H1 (cell line): ENCODE measurements around the gene FAM174B. TPM values are rescaled to one million over a fixed set of nuclear protein-coding genes. Genes with fewer than 3 reads are reported as not detected.

Source experiments
- CTCF ChIA-PET: fragments of 300-600 bp; sonication (Branson Sonifier 250); formaldehyde crosslinking; loops from one replicate; lab custom pipeline; 2021; ENCODE audit not compliant: partially characterized antibody; lab: Charles Lee
- POLR2A ChIA-PET: fragments of 300-600 bp; sonication (Branson Sonifier 250); formaldehyde crosslinking; loops from one replicate; lab custom pipeline; 2021; ENCODE audit warnings: inconsistent platforms; ENCODE audit not compliant: partially characterized antibody; lab: Charles Lee
- DNase-seq, 2 experiments: peaks; one replicate each; pipeline versions ENCODE4 v3.0.0 to v3.0.0-alpha.2; 2010 to 2022; ENCODE audit warnings: low spot score in 2 of 2, low read depth in 1 of 2, mixed read lengths in 1 of 2
- FAIRE-seq: peaks from 2 replicates; lab custom pipeline; 2011; peaks lifted over from hg19 to GRCh38; lab: Jason Lieb, UNC
- H2AFZ ChIP-seq: 2 replicates; pipeline ENCODE4 v1.8.1; 2012; ENCODE audit warnings: low read length, inconsistent platforms
- H2AK5ac ChIP-seq: 2 replicates; pipeline ENCODE4 v1.6.1; 2013; ENCODE audit warnings: low read depth, low read length
- H2BK120ac ChIP-seq: replicated peaks from 2 replicates; pipeline ENCODE3; 2013; ENCODE audit warnings: low read depth, low read length, inconsistent platforms
- H2BK12ac ChIP-seq: 2 replicates; pipeline ENCODE4 v1.6.1; 2013; ENCODE audit warnings: low read depth, low read length
- H2BK15ac ChIP-seq: 2 replicates; pipeline ENCODE4 v1.6.1; 2013; ENCODE audit warnings: low read length
- H2BK20ac ChIP-seq: 2 replicates; pipeline ENCODE4 v1.6.1; 2013; ENCODE audit warnings: low read length
- H2BK5ac ChIP-seq: 2 replicates; pipeline ENCODE4 v1.6.1; 2013; ENCODE audit warnings: low read depth, low read length
- H3K14ac ChIP-seq: 2 replicates; pipeline ENCODE4 v1.6.1; 2013; ENCODE audit warnings: inconsistent platforms; ENCODE audit not compliant: insufficient read length
- H3K18ac ChIP-seq: 2 replicates; pipeline ENCODE4 v1.6.1; 2013; ENCODE audit warnings: low read length; ENCODE audit errors: extremely low read depth
- H3K23ac ChIP-seq: 2 replicates; pipeline ENCODE4 v1.6.1; 2013; ENCODE audit warnings: inconsistent platforms; ENCODE audit not compliant: insufficient read length
- H3K23me2 ChIP-seq: 2 replicates; pipeline ENCODE4 v1.6.1; 2013; ENCODE audit warnings: low read depth, low read length
- H3K27ac ChIP-seq: 2 replicates; pipeline ENCODE4 v1.6.1; 2011; ENCODE audit warnings: low read depth, low read length, inconsistent platforms
- H3K27me3 ChIP-seq, 4 experiments: replicated peaks in 1 of 4; 1 replicate in 1 of 4; 2 replicates in 3 of 4; pipeline versions ENCODE4 v1.6.1 to v1.8.1; 2011 to 2013; ENCODE audit warnings: low read length in 3 of 4, mild to moderate bottlenecking in 3 of 4, inconsistent platforms in 2 of 4, mixed read lengths in 2 of 4, moderate library complexity in 1 of 4; ENCODE audit not compliant: control insufficient read depth in 3 of 4, insufficient read depth in 3 of 4; ENCODE audit errors: extremely low read depth in 1 of 4
- H3K36me3 ChIP-seq, 4 experiments: 2 replicates each; pipeline versions ENCODE4 v1.6.1 to v1.8.1; 2011 to 2013; ENCODE audit warnings: mild to moderate bottlenecking in 4 of 4, low read length in 3 of 4, moderate library complexity in 2 of 4, control low read depth in 1 of 4, inconsistent platforms in 1 of 4; ENCODE audit not compliant: insufficient read depth in 4 of 4, control insufficient read depth in 2 of 4
- H3K4ac ChIP-seq: replicated peaks from 2 replicates; pipeline ENCODE3; 2013; ENCODE audit warnings: low read length, low read depth, mixed read lengths, inconsistent platforms; ENCODE audit not compliant: insufficient read length
- H3K4me1 ChIP-seq, 4 experiments: replicated peaks in 1 of 4; 1 replicate in 1 of 4; 2 replicates in 3 of 4; pipeline versions ENCODE4 v1.6.1 to v1.8.1; 2011 to 2013; ENCODE audit warnings: low read length in 3 of 4, inconsistent platforms in 2 of 4, mixed read lengths in 1 of 4; ENCODE audit not compliant: insufficient read depth in 4 of 4, control insufficient read depth in 3 of 4
- H3K4me2 ChIP-seq, 2 experiments: 2 replicates each; pipeline versions ENCODE4 v1.6.1 to v1.8.1; 2011 to 2013; ENCODE audit warnings: low read depth in 2 of 2, low read length in 2 of 2, control low read depth in 1 of 2, inconsistent platforms in 1 of 2, mild to moderate bottlenecking in 1 of 2; ENCODE audit not compliant: insufficient read depth in 1 of 2
- H3K4me3 ChIP-seq, 4 experiments: fragments of 200-600, 300-600 bp in 1 of 4; sonication (generic), shearing (Covaris generic), sonication (Bioruptor Twin) in 1 of 4; 2 replicates each; pipeline versions ENCODE4 v1.5.1 to v1.8.1; 2011 to 2016; ENCODE audit warnings: low read length in 4 of 4, low read depth in 3 of 4, control low read depth in 2 of 4, inconsistent platforms in 2 of 4, mild to moderate bottlenecking in 2 of 4, mixed read lengths in 1 of 4, moderate library complexity in 1 of 4; ENCODE audit not compliant: insufficient read depth in 2 of 4; ENCODE audit errors: extremely low read depth in 1 of 4
- H3K56ac ChIP-seq: replicated peaks from 2 replicates; pipeline ENCODE3; 2013; ENCODE audit warnings: low read depth, mild to moderate bottlenecking, mixed read lengths, low read length, inconsistent platforms; ENCODE audit not compliant: insufficient read length
- H3K79me1 ChIP-seq: 2 replicates; pipeline ENCODE4 v1.6.1; 2013; ENCODE audit warnings: low read depth, low read length, control low read depth
- H3K79me2 ChIP-seq, 2 experiments: 2 replicates each; pipeline versions ENCODE4 v1.6.1 to v1.8.1; 2012 to 2013; ENCODE audit warnings: low read length in 2 of 2, mild to moderate bottlenecking in 2 of 2, inconsistent platforms in 1 of 2; ENCODE audit not compliant: insufficient read depth in 2 of 2, control insufficient read depth in 1 of 2
- H3K9ac ChIP-seq, 4 experiments: replicated peaks in 1 of 4; 1 replicate in 1 of 4; 2 replicates in 3 of 4; pipeline versions ENCODE4 v1.6.1 to v1.8.1; 2011 to 2013; ENCODE audit warnings: low read depth in 3 of 4, low read length in 3 of 4, control low read depth in 2 of 4, mild to moderate bottlenecking in 2 of 4, moderate library complexity in 2 of 4, inconsistent platforms in 1 of 4; ENCODE audit errors: extremely low read depth in 1 of 4
- H3K9me3 ChIP-seq, 2 experiments: 2 replicates each; pipeline versions ENCODE4 v1.6.1 to v1.8.1; 2012 to 2013; ENCODE audit warnings: mild to moderate bottlenecking in 2 of 2, moderate library complexity in 2 of 2, control low read depth in 1 of 2, inconsistent platforms in 1 of 2, low read depth in 1 of 2, low read length in 1 of 2, mixed read lengths in 1 of 2; ENCODE audit not compliant: insufficient read depth in 2 of 2
- H4K20me1 ChIP-seq, 2 experiments: replicated peaks in 1 of 2; 2 replicates each; pipeline versions ENCODE3 to v1.8.1; 2011 to 2013; ENCODE audit warnings: inconsistent platforms in 2 of 2, low read length in 2 of 2, mild to moderate bottlenecking in 1 of 2; ENCODE audit not compliant: insufficient read depth in 2 of 2, control insufficient read depth in 1 of 2
- H4K5ac ChIP-seq: 2 replicates; pipeline ENCODE4 v1.6.1; 2013; ENCODE audit warnings: low read length, low read depth, mixed read lengths, inconsistent platforms; ENCODE audit not compliant: insufficient read length
- H4K8ac ChIP-seq: 2 replicates; pipeline ENCODE4 v1.8.0; 2013; ENCODE audit warnings: mild to moderate bottlenecking, moderate library complexity, low read length, inconsistent platforms; ENCODE audit not compliant: insufficient read depth; ENCODE audit errors: extremely low read depth
- H4K91ac ChIP-seq: replicated peaks from 2 replicates; pipeline ENCODE3; 2013; ENCODE audit warnings: low read length, mixed read lengths, inconsistent platforms; ENCODE audit not compliant: insufficient read length
- MAX ChIP-seq: IDR thresholded peaks from 2 replicates; pipeline ENCODE4 v1.6.1; 2012; ENCODE audit warnings: inconsistent platforms
- WGBS, 2 experiments: shearing (Covaris generic) in 1 of 2; methylation state at CpG; one replicate each; pipeline versions ENCODE4 v1.1.6 to v1.1.7; 2013 to 2015; ENCODE audit warnings: low lambda C conversion rate in 2 of 2, mixed read lengths in 2 of 2, inconsistent platforms in 1 of 2, low coverage in 1 of 2, missing lambda C conversion rate in 1 of 2; ENCODE audit not compliant: insufficient replicate concordance in 2 of 2, insufficient coverage in 1 of 2, insufficient read length in 1 of 2; ENCODE audit errors: extremely low coverage in 1 of 2, missing lambda C conversion rate in 1 of 2; 5-methylcytosine and 5-hydroxymethylcytosine counted together
- polyA plus RNA-seq, 7 experiments: library from polyadenylated mRNA; depleted of rRNA in 3 of 7; stranded (reverse) in 5 of 7; unstranded in 2 of 7; fragments of >200 nt in 5 of 7; fragments of 200-250 nt in 2 of 7; gene quantifications; 1 replicate in 5 of 7; 2 replicates in 1 of 7; 4 replicates in 1 of 7; pipeline versions ENCODE4 v1.2.1 to v1.2.3, GENCODE V29; 2011 to 2013; ENCODE audit warnings: missing spikeins in 2 of 7, mixed read lengths in 2 of 7
- total RNA-seq: library from RNA; stranded (reverse); fragmentation: NEBNext Ultra II Directional; extraction: Animal tissue kit (Norgen Biotek cat#: 25700); gene quantifications from 2 replicates; pipeline ENCODE4 v1.2.1, GENCODE V29; 2021
- TF ChIP-seq, protein P1 (sequence below): IDR thresholded peaks from 2 replicates; pipeline ENCODE4 v1.6.1; 2012; ENCODE audit warnings: low read length, inconsistent platforms

Gene FAM174B
- total and polyA plus RNA-seq, 2 of the 8 experiments (the other 6 are each of a cell fraction or from before 2014, with no cell fraction given) = 9.3 to 35.2 TPM

- peaks cover 10% of the 10 kb centered on the region for H3K79me1 ChIP-seq
Measured at GRCh38 chr15:92636908-92637481, 18.6 kb downstream of the FAM174B start.

More at GRCh38 chr15:92636908-92637481, 18.6 kb downstream of the FAM174B start:
- no peak overlapping the region for H2AFZ ChIP-seq
- no peak overlapping the region for H3K27ac ChIP-seq
- no peaks in the 10 kb centered on the region for H3K27me3 ChIP-seq
- H3K4me3 ChIP-seq = no peak overlapping the region
- H2BK12ac ChIP-seq = peak overlapping the region; percentile 90; the same call in 1 of the 2 replicates
- H3K23ac ChIP-seq = no peak overlapping the region
- H2BK120ac ChIP-seq = peak overlapping the region; percentile 34
- peak; percentile 26; the same call in 1 of the 2 replicates for TF ChIP-seq MAX
- TF ChIP-seq, protein P1, sequence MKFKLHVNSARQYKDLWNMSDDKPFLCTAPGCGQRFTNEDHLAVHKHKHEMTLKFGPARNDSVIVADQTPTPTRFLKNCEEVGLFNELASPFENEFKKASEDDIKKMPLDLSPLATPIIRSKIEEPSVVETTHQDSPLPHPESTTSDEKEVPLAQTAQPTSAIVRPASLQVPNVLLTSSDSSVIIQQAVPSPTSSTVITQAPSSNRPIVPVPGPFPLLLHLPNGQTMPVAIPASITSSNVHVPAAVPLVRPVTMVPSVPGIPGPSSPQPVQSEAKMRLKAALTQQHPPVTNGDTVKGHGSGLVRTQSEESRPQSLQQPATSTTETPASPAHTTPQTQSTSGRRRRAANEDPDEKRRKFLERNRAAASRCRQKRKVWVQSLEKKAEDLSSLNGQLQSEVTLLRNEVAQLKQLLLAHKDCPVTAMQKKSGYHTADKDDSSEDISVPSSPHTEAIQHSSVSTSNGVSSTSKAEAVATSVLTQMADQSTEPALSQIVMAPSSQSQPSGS = no peak
- 0 out of 2 replicates have a peak, but pooled peaks cover 2% of the 10 kb centered on the region for H3K23me2 ChIP-seq
- DNase-seq (peak in 1 of 2 experiments; percentile 79), FAIRE-seq (peak; percentile 24)
- ChIA-PET CTCF (interaction anchor here (0.6 to 1.5 kb wide), 5 partner anchors 9 to 117 kb away, joined by 3 read pairs; no protein-coding TSS in a partner anchor), POLR2A (interaction anchor here (1.5 kb wide), 1 partner anchor 15 kb away, joined by 3 read pairs; no protein-coding TSS in a partner anchor)
- peaks cover 0 to 9% (median 6%) of the 10 kb centered on the region in 4 experiments; a peak in 4 of 7 replicates for H3K4me1 ChIP-seq
- H3K4me2 ChIP-seq = no peak overlapping the region
- H3K9ac ChIP-seq = no peak overlapping the region
- no peak overlapping the region for H3K56ac ChIP-seq
- WGBS, 2 experiments = 83% methylated on average over 6 of the region's 6 CpGs; no CpG with 5 or more reads in 1 of the 2 experiments
- no peak overlapping the region for H3K4ac ChIP-seq
- peaks cover 0 to under 1% of the 10 kb centered on the region in 2 experiments; a peak in 1 of 4 replicates for H3K9me3 ChIP-seq
- H4K20me1 ChIP-seq = no peaks in the 10 kb centered on the region
- peak overlapping the region; percentile 93 for H2AK5ac ChIP-seq
- no peak overlapping the region for H4K5ac ChIP-seq
- H3K18ac ChIP-seq = peak overlapping the region; percentile 65; the same call in 1 of the 2 replicates
- peaks cover 0 to 26% of the 10 kb centered on the region in 2 experiments; a peak in 2 of 4 replicates for H3K79me2 ChIP-seq
- H2BK5ac ChIP-seq = peak overlapping the region; percentile 24; the same call in 1 of the 2 replicates
- H2BK15ac ChIP-seq = peak overlapping the region; percentile 93; the same call in 1 of the 2 replicates
- no peak overlapping the region for H2BK20ac ChIP-seq
- no peak overlapping the region for H3K14ac ChIP-seq
- peak overlapping the region; percentile 85 for H4K91ac ChIP-seq
- no peaks in the 10 kb centered on the region for H3K36me3 ChIP-seq
- no peak overlapping the region; the same call in 1 of the 2 replicates for H4K8ac ChIP-seq
